Transverse colon (tissue), 4 donors: Measurements from ENCODE around the gene KCNF1. TPM values are rescaled to one million over a fixed set of nuclear protein-coding genes. Genes with fewer than 3 reads are reported as not detected.

Experiments used
- DNase-seq: peaks from one replicate; pipeline ENCODE4 v3.0.0-alpha.2; 2019
- H3K27ac ChIP-seq, 4 donors: fragments of 200-600 bp; sonication (generic); 2 replicates each; pipeline ENCODE4 v1.5.1; 2016 to 2018; ENCODE audit warnings: inconsistent platforms in 4 of 4
- H3K27me3 ChIP-seq: fragments of 200-600 bp; sonication (generic); 2 replicates; pipeline ENCODE4 v1.5.1; 2017; ENCODE audit warnings: inconsistent platforms
- H3K36me3 ChIP-seq, 4 donors: fragments of 200-600 bp; sonication (generic); 2 replicates each; pipeline ENCODE4 v1.5.1; 2017 to 2019; ENCODE audit warnings: inconsistent platforms in 4 of 4
- H3K4me1 ChIP-seq, 4 donors: fragments of 200-600 bp; sonication (generic); 2 replicates each; pipeline ENCODE4 v1.5.1; 2017 to 2020; ENCODE audit warnings: inconsistent platforms in 4 of 4
- H3K4me3 ChIP-seq, 4 donors: fragments of 200-600 bp; sonication (generic); 1 replicate in 1 of 4; 2 replicates in 3 of 4; pipeline versions ENCODE4 v1.5.1 to v1.6.1; 2017 to 2019; ENCODE audit warnings: inconsistent platforms in 4 of 4
- H3K9me3 ChIP-seq, 2 donors: fragments of 200-600 bp; sonication (generic); 2 replicates each; pipeline ENCODE4 v1.5.1; 2017 to 2019; ENCODE audit warnings: inconsistent platforms in 2 of 2
- CTCF ChIP-seq, 5 experiments: fragments of 200-600 bp in 3 of 5; fragments of 450-650 bp in 2 of 5; sonication (generic) in 3 of 5; IDR thresholded peaks; 1 replicate in 2 of 5; 2 replicates in 3 of 5; pipeline ENCODE4 v1.5.1; 2016 to 2017; ENCODE audit warnings: antibody characterized with exemption in 5 of 5, inconsistent platforms in 3 of 5, mild to moderate bottlenecking in 2 of 5, moderate library complexity in 1 of 5
- EP300 ChIP-seq: sonication (generic); formaldehyde crosslinking; IDR thresholded peaks from one replicate; pipeline ENCODE4 v1.6.1; 2017; ENCODE audit warnings: antibody characterized with exemption, low read depth
- POLR2A ChIP-seq: fragments of 450-650 bp; IDR thresholded peaks from one replicate; pipeline ENCODE4 v1.6.1; 2016; ENCODE audit warnings: antibody characterized with exemption, mild to moderate bottlenecking, moderate library complexity
- POLR2AphosphoS5 ChIP-seq, 3 donors: sonication (generic); formaldehyde crosslinking; IDR thresholded peaks; one replicate each; pipeline ENCODE4 v1.6.1; 2016; ENCODE audit warnings: antibody characterized with exemption in 3 of 3
- WGBS, 2 donors: methylation state at CpG; one replicate each; pipeline ENCODE4 v1.1.5; 2018; ENCODE audit warnings: low coverage in 1 of 2; 5-methylcytosine and 5-hydroxymethylcytosine counted together
- in situ Hi-C, 4 donors: fragments of 200-750 bp; cut with MboI; loops; one replicate each; pipeline versions ENCODE4 v1.15.0 to v1.15.1; 2017; ENCODE audit warnings: low sequenced_read_pairs in 3 of 4, low pct_ligation_motif_present in 1 of 4, low pct_unique_long_range_greater_than_20kb in 1 of 4
- intact Hi-C: fragments of 100-400 bp; cut with DNase I; formaldehyde crosslinking; loops from one replicate; pipeline ENCODE4 v1.15.1; 2023; ENCODE audit warnings: low total_unique reads
- total RNA-seq, 4 donors: library from RNA; depleted of rRNA; stranded (reverse); fragments of >200 nt; gene quantifications; one replicate each; pipeline ENCODE4 v1.1.0, GENCODE V29; 2016

KCNF1 gene
- total RNA-seq, 4 donors from 2014 or later = 0.27 TPM; not detected in 3

- no peak for DNase-seq
- H3K4me3 ChIP-seq = peak overlapping the region in 1 of 4 donors; percentile 11
- peaks cover 3 to 32% (median 15%) of the 10 kb centered on the region in 4 donors for H3K4me1 ChIP-seq
- in situ Hi-C loops (no loop called here), intact Hi-C loops (no loop called here)
- TF ChIP-seq CTCF (IDR thresholded peaks at IDR 0.05) = peak in 1 of 5 experiments; percentile 12
- TF ChIP-seq POLR2AphosphoS5 (IDR thresholded peaks at IDR 0.05) = peak in 2 of 3 donors; percentile 25 to 37
- TF ChIP-seq POLR2A = peak; percentile 39
- no peak for TF ChIP-seq EP300
- H3K27me3 ChIP-seq = no peaks in the 10 kb centered on the region
- no peaks in the 10 kb centered on the region for H3K9me3 ChIP-seq
- peak overlapping the region in 3 of 4 donors; percentile 5 to 58 (median 13) for H3K27ac ChIP-seq
- H3K36me3 ChIP-seq = no peaks in the 10 kb centered on the region
- WGBS, 2 donors = 62 to 70% methylated on average over 5 to 6 of the region's 6 CpGs
These were observed 26.5 kb upstream of the KCNF1 start for GRCh38 chr2:10885094-10885860.

- no peak overlapping the region for H3K27ac ChIP-seq
- DNase-seq = no peak
- 71 to 88% methylated on average over 1 to 3 of the region's 3 CpGs for WGBS, 2 donors
- H3K4me1 ChIP-seq = peaks cover 3 to 32% (median 15%) of the 10 kb centered on the region in 4 donors
- no peak overlapping the region for H3K4me3 ChIP-seq
- no peak for TF ChIP-seq POLR2A
- no peak for TF ChIP-seq EP300
- no peak for TF ChIP-seq CTCF (IDR thresholded peaks at IDR 0.05)
- TF ChIP-seq POLR2AphosphoS5 (IDR thresholded peaks at IDR 0.05) = no peak
- intact Hi-C loops = no loop called here
- no peaks in the 10 kb centered on the region for H3K9me3 ChIP-seq
- no peaks in the 10 kb centered on the region for H3K27me3 ChIP-seq
- in situ Hi-C loops = no loop called here
- no peaks in the 10 kb centered on the region for H3K36me3 ChIP-seq
These were observed 24.3 kb upstream of the KCNF1 start for GRCh38 chr2:10887476-10887875.

GRCh38 chr2:10889651-10890215 lies 22.0 kb upstream of the KCNF1 start:
- in situ Hi-C loops (no loop called here), intact Hi-C loops (no loop called here)
- H3K4me1 ChIP-seq = peaks cover 0 to 12% (median 3%) of the 10 kb centered on the region in 4 donors
- TF ChIP-seq EP300 (no peak), POLR2A (no peak), CTCF (IDR thresholded peaks at IDR 0.05) (no peak), POLR2AphosphoS5 (IDR thresholded peaks at IDR 0.05) (no peak)
- H3K4me3 ChIP-seq = no peak overlapping the region
- no peaks in the 10 kb centered on the region for H3K36me3 ChIP-seq
- H3K27me3 ChIP-seq = no peaks in the 10 kb centered on the region
- no peaks in the 10 kb centered on the region for H3K9me3 ChIP-seq
- 75% methylated on average over 9 of the region's 9 CpGs; no CpG with 5 or more reads in 1 of the 2 donors for WGBS, 2 donors
- DNase-seq = no peak
- no peak overlapping the region for H3K27ac ChIP-seq

GRCh38 chr2:10890706-10891270 lies 20.9 kb upstream of the KCNF1 start:
- DNase-seq = no peak
- no peak overlapping the region for H3K4me3 ChIP-seq
- H3K27ac ChIP-seq = no peak overlapping the region
- H3K27me3 ChIP-seq = no peaks in the 10 kb centered on the region
- WGBS, 2 donors = 83 to 84% methylated on average over 5 to 8 of the region's 8 CpGs
- intact Hi-C loops = no loop called here
- in situ Hi-C loops = no loop called here
- TF ChIP-seq EP300 (no peak), POLR2AphosphoS5 (IDR thresholded peaks at IDR 0.05) (no peak), CTCF (IDR thresholded peaks at IDR 0.05) (no peak), POLR2A (no peak)
- no peaks in the 10 kb centered on the region for H3K36me3 ChIP-seq
- peaks cover 0 to 1% (median under 1%) of the 10 kb centered on the region in 4 donors for H3K4me1 ChIP-seq
- H3K9me3 ChIP-seq = no peaks in the 10 kb centered on the region
